Middle frontal gyrus (tissue), 1 donor: ENCODE data around the gene MFAP2.
"Not testable (repeated sequence)": the region's sequence is repeated elsewhere in the genome, so short reads cannot be mapped to it uniquely, and the experiment has no call there.

ENCODE experiments used
- DNase-seq: peaks from one replicate; pipeline ENCODE4 v3.0.0-alpha.2; 2015; ENCODE audit warnings: low spot score; ENCODE audit errors: extremely low spot score

Gene MFAP2

DNA sequence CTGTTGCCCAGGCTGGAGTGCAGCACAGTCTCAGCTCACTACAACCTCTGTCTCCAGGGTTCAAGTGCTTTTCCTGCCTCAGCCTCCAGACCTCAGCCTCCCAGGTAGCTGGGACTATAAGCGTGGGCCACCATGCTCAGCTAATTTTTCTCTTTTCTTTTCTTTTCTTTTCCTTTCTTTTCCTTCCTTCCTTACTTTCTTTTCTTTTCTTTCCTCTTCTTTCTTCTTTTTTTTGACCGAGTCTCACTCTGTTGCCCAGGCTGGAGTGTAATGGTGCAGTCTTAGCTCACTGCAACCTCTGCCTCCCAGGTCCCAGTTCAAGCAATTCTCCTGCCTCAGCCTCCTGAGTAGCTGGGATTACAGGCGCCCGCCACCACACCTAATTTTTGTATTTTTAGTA lies 16.3 kb downstream of the MFAP2 start:
- DNase-seq: not testable (repeated sequence)

DNA sequence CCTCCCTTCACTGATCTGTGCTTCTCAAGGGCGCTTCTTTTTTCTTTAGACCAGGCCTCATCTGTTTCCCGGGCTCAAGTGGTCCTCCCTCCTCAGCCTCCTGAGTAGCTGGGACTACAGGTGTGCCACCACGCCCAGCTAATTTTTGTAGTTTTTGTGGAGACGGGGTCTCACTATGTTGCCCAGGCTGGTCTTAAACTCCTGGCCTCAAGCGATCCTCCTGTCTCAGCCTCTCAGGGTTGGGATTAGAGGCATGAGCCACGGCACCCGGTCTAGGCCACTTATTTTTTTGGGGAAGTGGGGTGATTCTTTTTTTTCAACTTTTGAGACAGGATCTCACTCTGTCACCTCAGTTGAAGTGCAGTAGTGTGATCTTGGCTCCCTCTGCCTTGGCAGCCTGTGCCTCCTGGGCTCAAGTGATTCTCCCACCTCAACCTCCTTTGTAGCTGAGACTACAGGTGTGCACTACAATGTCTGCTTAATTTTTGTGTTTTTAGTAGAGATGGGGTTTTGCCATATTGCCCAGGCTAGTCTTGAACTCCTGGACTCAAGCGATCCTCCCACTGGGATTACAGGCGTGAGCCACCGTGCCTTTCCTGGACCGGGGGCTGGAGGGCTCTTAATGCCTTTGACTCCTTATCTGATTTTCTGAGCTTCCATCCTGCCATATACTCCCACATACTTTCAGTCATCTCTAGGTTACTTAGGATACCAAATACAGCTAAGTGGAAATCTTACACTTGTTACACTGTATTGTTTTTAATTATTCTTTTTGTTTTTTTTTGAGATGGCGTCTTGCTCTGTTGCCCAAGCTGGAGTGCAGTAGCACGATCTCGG lies 18.9 kb downstream of the MFAP2 start:
- no peak for DNase-seq

GRCh38 chr1:16960560-16961296 lies 19.7 kb downstream of the MFAP2 start:
- DNase-seq: peak; percentile 29

GRCh38 chr1:16958475-16958874 lies 21.9 kb downstream of the MFAP2 start:
- no peak for DNase-seq

GRCh38 chr1:16957731-16958130 lies 22.7 kb downstream of the MFAP2 start:
- no peak for DNase-seq

DNA sequence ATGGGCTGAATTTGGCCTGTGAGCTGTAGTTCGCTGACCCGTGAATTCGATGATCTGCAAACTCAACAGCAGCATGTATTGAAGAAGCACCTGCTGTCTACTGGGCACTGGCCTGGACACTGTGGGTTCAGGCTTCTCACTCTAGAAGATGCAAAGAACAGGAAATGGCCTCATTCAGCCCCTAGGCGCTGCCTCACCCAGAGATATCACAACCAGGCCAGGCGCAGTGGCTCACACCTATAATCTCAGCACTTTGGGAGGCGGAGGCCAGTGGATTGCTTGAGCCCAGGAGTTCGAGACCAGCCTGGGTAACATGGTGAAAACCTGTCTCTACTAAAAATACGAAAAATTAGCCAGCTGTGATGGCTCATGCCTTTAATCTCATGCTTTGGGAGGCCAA lies 23.6 kb downstream of the MFAP2 start:
- DNase-seq: no peak

GRCh38 chr1:16955186-16955585 lies 25.2 kb downstream of the MFAP2 start:
- DNase-seq: no peak

GRCh38 chr1:16954579-16954978 lies 25.8 kb downstream of the MFAP2 start:
- DNase-seq: no peak

GRCh38 chr1:16952376-16952775 lies 28.0 kb downstream of the MFAP2 start:
- DNase-seq: not testable (repeated sequence)

DNA sequence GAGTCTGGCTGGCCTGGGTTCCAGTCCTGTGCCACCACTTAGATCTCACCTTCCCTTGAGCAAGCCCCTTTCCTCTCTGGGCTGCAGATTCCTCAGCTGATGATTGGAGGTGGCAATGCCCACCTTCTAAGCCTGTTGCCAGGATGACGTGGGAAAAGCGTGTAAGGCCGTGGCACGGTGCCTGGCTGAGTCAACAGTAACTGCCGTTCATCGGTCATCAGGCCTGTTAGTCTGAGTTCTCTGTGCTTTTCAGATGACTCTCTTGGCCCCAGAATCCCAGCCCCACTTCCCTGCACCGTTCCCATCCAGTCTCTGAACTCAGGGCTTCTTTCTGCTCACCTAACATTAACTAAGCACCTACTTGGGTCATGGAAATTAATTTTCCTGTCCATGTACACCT lies 31.4 kb downstream of the MFAP2 start:
- not testable (repeated sequence) for DNase-seq

DNA sequence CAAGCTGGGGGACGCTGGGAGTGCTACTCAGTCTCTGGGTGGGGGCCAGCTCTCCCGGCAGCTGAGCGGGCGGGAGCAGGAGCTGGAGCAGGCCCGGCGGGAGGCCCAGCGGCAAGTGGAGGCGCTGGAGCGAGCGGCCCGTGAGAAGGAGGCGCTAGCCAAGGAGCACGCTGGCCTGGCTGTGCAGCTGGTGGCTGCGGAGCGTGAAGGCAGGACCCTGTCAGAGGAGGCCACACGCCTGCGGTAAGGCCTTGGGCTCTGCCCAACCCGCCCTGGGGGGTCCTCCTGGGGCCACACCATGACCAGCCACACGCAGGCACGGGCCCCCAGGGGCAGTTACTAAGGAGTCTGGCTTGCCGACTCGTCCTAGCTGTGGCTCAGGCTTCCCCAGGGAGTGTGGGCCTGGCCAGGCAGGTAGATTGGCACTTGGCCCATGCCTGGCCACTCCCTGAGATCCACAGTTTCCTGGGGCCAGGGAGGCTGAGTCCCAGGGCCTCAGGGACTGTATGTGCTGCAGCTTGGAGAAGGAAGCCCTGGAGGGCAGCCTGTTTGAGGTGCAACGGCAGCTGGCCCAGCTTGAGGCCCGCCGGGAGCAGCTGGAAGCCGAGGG lies 32.0 kb downstream of the MFAP2 start:
- DNase-seq: not testable (repeated sequence)

- no peak for DNase-seq
These were observed 33.8 kb downstream of the MFAP2 start for GRCh38 chr1:16946646-16947045.

GRCh38 chr1:16946185-16946584 lies 34.2 kb downstream of the MFAP2 start:
- DNase-seq: not testable (repeated sequence)

GRCh38 chr1:16945512-16945911 lies 34.9 kb downstream of the MFAP2 start:
- DNase-seq: not testable (repeated sequence)

GRCh38 chr1:16944038-16944437 lies 36.4 kb downstream of the MFAP2 start:
- DNase-seq: no peak

DNA sequence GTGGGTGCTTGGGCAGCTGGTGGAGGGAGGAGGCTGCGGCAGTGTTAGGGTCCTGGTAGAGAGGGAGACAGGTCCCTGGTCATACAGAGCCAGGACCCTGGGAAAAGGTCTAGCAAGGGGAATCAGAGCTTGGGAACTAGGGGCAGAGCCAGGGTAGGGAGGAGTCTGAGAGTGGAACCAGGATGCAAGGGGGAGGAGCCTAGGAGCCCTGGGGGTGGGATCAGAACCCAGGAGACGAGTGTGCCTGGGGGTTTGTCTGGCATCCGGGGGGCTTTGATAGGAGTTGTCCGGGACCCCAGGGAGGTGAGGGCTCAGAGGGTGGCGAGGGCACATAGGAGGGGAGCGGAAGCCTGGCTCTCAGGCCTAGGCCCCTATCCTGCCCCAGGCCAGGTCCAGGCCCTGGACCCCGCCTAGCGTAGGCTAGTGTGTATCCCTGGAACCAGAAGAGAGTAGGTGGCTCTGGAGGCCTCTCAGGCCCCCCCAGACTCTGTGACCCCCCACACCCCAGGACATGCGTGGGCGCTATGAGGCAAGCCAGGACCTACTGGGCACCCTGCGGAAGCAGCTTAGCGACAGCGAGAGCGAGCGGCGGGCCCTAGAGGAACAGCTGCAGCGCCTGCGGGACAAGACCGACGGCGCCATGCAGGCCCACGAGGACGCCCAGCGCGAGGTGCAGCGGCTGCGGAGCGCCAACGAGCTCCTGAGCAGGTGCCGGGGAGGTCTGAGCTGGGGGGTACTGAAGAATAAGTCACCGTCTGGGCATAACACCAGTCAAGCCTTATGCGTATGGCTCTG lies 40.8 kb downstream of the MFAP2 start:
- DNase-seq: not testable (repeated sequence)

DNA sequence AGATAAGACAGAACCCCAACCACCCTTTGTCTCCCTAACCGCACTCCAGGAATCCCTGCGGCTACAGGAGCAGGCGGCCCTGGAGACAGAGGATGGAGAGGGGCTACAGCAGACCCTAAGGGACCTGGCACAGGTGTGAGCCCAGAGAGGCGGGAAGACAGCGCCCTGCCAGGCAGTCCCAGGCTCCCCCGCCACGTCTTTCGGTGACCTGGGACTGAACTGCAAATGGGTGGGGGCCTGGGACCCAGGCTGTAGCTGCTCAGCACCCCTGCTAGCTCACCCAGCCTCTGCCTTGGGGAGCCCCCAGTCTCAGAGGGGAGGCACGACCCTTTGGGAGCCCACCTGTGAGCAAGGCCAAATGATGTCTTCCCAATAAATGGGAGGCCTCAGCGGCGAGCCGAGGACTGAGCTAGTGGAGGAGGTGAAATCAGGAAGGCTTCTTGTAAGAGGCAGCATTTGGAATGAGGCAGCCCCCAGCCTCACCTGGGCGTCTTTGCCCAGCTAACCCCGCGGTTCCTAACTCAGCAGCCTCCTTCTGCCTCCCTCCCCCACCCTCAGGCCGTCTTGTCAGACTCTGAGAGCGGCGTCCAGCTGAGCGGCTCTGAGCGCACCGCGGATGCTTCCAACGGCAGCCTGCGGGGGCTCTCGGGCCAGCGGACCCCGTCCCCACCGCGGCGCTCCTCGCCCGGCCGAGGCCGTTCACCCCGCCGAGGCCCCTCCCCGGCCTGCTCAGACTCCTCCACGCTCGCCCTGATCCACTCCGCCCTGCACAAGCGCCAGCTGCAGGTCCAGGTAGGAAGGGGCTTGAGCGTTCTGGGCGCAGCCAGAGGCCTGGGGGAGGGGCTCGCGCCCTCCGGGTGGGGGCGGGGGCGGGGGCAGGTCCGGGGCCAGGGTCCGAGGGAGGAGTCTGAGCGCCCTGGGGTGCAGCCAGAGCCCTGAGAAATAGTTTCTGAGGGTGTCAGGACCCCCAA lies 41.8 kb downstream of the MFAP2 start:
- DNase-seq: no peak

DNA sequence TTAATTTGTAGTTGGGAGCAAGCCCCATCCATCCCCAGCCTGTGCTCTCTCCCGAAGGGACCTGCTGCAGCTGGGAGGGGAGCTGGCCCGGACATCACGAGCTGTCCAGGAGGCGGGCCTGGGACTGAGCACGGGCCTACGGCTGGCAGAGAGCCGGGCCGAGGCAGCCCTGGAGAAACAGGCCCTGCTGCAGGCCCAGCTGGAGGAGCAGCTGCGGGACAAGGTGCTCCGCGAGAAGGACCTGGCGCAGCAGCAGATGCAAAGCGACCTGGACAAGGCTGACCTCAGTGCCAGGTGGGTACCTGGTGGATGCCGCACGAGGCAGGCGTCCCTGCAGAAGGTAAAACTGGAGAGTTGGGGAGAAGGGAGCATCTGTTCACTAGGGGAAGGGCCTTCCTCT lies 43.8 kb downstream of the MFAP2 start:
- DNase-seq: not testable (repeated sequence)

DNA sequence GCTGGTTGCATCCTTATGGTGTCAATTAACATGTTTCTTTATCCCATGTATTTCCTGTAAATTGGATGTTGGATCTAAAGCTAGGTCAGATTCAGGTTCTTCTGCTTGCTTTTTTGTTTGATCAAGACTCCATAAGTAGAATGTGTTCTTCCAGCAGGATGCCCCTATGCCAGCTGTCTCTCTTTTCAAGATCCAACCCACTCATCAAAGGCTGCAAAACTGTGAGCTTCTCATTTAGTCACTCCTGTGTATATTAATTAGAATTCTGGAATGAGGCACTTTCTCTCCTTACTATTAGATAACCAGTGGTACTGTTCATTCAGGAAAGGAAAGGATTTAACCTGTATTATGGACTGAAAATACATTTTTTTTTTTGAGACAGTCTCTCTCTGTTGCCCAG lies 46.5 kb downstream of the MFAP2 start:
- DNase-seq: not testable (repeated sequence)
